Measurements from ENCODE around the gene C16orf96.
A peak's percentile ranks its signal among the peaks of the same experiment; 100 is the strongest.

The C16orf96 gene

GRCh38 chr16:4525634-4526277, 30.4 kb upstream of the C16orf96 start:
- no peak for DNase-seq (ENCODE audit: low read depth)

DNA sequence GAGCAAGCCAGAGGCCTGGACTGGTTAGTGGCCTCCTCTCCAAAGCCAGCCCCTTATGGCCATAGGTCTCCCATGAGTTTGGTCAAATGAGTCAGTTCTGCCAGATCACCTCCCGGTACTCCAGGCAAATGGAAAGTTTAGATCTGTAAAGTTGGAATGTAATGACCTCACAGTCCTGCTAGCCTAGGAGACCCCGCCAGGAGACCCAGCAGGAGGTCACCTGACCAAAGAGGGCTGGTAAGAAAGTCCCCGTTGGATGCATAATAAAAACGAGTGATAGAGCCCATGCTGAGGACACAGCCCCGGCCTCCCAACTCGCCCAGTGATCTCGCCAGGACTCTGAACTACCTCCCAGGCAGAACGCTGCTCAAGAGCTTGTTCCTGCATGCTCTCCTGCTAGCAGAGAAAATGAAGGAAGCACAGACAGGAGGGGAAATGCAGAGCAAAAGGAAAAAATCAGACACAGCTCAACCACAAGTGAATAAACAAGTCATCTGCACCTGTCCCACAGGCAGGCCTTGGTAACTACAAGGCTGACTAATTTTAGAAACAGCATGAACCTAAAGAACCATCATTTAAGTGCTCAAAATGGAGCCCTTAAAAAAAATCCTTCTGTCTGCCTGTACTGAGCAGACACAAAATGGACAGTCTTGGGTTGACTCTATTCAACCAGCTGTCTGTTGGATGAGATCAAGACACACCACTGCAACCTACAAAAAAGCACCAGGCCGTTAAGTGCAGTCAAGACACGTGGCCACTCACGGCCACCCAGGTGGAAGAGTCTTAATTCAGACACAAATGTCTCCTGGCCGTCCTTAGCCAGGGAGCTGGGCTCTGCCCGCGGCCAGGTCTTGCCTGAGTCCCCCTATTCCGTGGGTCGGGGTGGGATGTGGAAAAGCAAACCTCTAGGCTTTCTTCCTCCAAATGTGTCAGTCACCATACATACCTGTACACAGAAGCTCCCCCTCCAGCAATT, 26.8 kb upstream of the C16orf96 start:
- no peak for DNase-seq (ENCODE audit: low read depth)

GRCh38 chr16:4531811-4532210, 24.3 kb upstream of the C16orf96 start:
- DNase-seq (ENCODE audit: low read depth) = no peak

GRCh38 chr16:4532238-4532637, 23.9 kb upstream of the C16orf96 start:
- DNase-seq (ENCODE audit: low read depth) = no peak

DNA sequence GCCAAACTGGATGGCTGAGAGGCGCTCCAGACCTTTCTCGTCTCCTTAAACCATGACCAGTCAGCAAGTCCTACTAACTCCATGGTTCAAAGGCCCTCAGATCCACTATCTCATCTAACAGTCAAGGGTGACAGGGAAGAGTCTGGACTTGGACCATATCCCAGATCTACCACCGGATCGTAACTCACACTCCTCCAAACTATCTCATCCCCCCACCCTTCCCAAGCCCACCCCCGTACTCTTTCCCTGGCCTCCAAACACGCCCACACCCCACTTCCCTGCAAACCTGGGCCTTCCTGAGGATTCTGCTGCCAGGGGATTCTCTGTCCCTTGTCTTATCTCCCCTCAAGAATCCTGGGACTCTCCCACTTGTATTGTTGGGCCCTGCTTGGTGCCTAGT, 22.6 kb upstream of the C16orf96 start:
- DNase-seq (ENCODE audit: low read depth) = no peak

DNA sequence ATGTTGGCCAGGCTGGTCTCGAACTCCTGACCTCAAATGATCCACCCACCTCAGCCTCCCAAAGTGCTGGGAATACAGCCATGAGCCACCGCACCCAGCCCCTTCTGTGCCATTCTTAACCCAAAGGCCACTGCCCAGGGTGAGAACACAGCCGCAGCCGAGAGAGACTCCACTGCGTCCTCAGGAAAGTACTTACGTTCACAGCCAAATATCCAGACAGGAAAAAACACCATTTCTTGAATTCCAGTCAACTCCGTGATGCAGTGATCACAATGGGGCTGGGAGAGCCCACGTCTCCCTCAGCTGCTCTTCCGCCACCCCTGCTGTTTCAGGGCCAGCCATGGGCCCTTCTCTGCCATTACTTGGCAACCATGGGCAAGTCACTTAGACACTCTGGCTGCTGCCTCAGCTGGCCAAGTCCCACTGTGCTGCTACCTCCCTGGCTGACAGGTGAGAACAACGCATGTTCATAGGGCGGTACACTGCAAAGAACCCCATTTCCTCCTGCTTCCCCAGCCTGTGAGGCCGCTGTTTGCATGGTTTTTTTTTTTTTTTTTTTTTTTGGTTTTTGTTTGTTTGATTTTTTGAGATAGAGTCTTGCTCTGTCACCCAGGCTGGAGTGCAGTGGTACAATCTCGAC, 21.9 kb upstream of the C16orf96 start:
- DNase-seq (ENCODE audit: low read depth) = no peak

DNA sequence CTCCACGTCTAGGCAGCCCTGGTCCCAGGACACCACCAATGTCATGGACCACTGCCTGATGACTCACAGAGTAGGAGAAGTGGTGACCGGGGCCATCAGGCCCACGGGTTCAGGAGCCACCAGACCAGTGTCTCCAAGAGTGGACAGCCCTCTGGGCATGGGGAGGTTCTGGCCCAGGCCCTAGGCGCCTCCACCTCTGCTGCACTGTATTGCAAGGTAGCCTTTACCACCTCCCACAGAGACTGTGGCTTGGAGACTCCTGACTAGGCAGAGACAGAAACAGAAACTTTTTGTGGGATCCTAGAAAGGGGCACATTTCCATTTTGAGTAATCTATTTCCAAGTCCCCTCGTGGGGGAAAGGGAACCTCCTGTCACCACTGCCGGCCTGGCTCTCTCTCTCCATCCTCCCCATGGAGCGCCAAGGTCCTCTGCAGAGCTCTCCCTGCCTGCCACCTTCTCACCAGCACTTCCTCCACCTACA, 20.5 kb upstream of the C16orf96 start:
- DNase-seq (ENCODE audit: low read depth) = no peak

GRCh38 chr16:4536391-4537106, 19.6 kb upstream of the C16orf96 start:
- no peak for DNase-seq (ENCODE audit: low read depth)

GRCh38 chr16:4537376-4538343, 18.5 kb upstream of the C16orf96 start:
- no peak for DNase-seq (ENCODE audit: low read depth)

- peak; percentile 93 for DNase-seq (ENCODE audit: low read depth)
Measured at GRCh38 chr16:4538350-4539235, 17.5 kb upstream of the C16orf96 start, which contains the start of gene CDIP1. Gene CDIP1, minus strand, starts transcription at chr16:4538773. Its CDS starts 24,643 bp downstream, at chr16:4514130.

DNA sequence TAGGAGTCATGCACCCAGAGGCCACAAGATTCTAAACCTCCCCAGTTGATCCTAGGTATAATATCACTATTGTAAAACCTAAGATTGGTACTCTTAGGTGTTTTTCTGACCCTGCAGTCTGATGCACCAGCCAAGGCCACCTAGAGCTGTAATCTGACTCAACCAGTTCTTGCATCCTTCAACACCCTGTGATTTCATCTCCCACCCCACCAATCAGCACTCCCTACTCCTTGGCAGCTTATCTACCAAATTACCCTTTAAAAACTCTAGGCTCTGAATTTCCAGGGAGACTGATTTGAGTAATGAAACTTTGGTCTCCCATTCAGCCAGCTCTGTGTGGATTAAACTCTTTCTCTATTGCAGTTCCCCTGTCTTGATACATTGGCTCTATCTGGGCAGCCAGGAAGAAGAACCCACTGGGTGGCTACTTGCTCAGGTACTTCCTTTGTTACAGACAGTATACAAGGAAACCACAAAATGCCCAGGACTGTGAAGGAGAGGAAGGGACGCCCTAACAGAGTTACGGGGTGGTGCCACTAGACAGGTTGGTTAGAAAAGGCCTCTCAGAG, 16.3 kb upstream of the C16orf96 start:
- DNase-seq (ENCODE audit: low read depth) = no peak

DNA sequence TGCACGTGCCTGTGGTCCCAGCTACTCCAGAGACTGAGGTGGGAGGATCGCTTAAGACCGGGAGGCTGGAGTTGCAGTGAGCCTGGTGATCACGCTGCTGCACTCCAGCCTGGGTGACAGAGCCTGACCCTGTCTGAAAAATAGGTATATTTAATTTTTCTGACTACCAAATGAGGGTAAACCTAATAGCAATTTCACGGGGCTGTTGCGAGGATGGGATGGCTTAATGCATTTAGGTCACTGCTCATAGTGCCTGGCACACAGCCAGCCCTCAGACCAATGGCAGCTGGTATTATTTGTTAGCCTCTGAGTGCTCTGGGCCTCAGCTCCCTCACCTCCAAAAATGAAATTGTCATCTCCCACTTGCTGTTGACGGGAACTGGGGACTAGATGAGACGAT, 11.7 kb upstream of the C16orf96 start:
- no peak for DNase-seq (ENCODE audit: low read depth)

DNA sequence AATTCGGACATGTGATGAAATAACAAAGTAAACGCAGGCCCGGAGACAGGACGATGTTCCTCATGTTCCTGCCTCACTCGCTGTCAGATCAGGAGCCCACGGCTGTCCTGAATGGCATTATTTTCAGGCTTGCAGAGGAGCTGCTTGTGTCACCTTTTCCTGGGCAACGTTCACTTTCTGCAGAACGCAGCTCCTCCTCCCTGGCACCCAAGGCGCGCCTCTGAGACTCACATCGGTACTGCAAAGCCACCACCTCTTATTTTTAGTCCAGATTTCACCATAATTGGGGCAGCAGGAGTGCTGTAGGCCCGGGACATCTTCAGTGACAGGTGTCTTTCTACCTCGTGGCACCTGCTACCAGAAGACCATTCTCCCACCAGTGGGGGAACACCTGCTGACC, 8.0 kb upstream of the C16orf96 start:
- DNase-seq (ENCODE audit: low read depth) = no peak

DNA sequence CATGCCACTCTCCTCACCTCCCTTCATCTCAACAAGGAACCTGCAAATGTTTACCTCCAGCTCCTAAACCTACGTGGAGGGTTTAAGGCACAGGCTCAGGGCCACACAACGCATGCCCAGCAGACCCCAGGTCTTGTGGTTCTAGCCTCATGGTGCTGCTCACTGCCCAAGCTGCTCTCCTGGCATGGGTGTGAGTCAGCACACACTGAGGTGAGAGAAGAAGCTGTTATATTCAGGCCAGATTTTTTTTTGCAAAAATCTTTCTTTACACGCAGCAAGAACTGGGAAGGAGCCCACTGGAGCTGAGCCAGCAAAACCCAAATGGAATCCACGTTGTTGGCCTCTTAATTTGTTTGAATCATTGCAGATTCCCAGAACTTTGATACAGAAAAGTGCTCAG, 5.5 kb upstream of the C16orf96 start:
- DNase-seq (ENCODE audit: low read depth) = no peak

DNA sequence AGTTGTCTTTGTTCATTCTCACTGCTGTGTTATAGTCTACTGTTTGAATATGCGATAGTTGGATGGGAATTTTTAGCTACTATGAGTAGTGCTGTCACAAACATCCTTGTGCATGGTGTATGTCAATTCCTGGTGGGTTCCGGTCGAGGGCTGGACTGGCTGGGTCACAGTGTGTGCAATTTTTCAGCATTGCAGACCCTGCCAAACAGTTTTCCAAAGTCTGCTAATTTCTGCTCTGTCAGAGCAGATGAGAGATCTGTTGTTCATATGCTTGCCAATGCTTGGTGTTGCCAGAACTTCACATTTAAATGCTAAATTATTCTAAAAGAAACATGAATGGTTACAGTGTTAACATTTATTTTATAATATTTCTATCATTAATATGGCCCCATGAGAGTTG, 3.6 kb upstream of the C16orf96 start:
- DNase-seq (ENCODE audit: low read depth) = no peak

- no peak for DNase-seq (ENCODE audit: low read depth)
Measured at GRCh38 chr16:4556580-4556979, 440 bp downstream of the C16orf96 start.

GRCh38 chr16:4557973-4558372, 1.8 kb downstream of the C16orf96 start:
- no peak for DNase-seq (ENCODE audit: low read depth)

- DNase-seq (ENCODE audit: low read depth) = no peak
Measured at GRCh38 chr16:4561596-4561995, 5.5 kb downstream of the C16orf96 start.

DNA sequence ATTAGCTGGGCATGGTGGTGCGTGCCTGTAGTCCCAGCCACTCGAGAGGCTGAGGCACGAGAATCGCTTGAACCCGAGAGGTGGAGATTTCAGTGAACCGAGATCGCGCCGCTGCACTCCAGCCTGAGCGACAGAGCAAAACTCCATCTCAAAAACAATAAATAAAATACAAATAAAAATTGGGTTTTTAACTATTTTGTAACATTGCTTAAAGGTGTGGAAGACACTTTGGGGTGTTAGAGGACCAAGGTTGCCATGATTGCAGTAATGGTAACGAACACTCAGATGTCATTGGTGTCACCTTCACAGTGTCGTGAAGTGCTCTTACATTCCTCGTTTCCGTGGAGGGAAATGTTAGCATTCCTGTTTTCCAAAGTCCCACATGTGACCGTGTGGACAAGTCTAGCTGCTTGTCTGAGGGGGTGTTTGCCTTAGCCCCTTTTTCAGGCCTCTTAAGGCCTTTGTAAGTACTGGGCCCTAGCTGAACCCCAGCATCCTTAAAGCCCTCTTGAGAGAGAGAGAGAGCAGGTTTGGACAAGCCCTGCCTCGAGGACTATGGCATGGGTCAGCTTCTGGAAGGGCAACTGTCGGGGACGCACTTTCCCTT, 8.6 kb downstream of the C16orf96 start:
- DNase-seq (ENCODE audit: low read depth) = no peak

Measured in activated T-helper 9 cell treated with anti-CD3 and anti-CD28 coated beads, Interleukin-2, amount 50 U/mL, for 16 hours (primary cell).